Mononuclear cell (primary cell): ENCODE measurements around the gene TTPAL. TPM values are rescaled to one million over a fixed set of nuclear protein-coding genes. Genes with fewer than 3 reads are reported as not detected.

Experiments used
- H3K27me3 ChIP-seq: 2 replicates; pipeline ENCODE4 v1.6.0; 2011; ENCODE audit warnings: low read length, control low read depth; ENCODE audit not compliant: insufficient read depth
- H3K4me1 ChIP-seq: 2 replicates; pipeline ENCODE4 v1.5.1; 2011; ENCODE audit warnings: mild to moderate bottlenecking, low read length, control low read depth; ENCODE audit not compliant: insufficient read depth
- H3K4me3 ChIP-seq: 2 replicates; pipeline ENCODE4 v1.5.1; 2011; ENCODE audit warnings: mild to moderate bottlenecking, low read length, moderate library complexity
- H3K9me3 ChIP-seq: 2 replicates; pipeline ENCODE4 v1.5.1; 2011; ENCODE audit warnings: low read depth, mild to moderate bottlenecking, control low read depth, low read length
- total RNA-seq: library from RNA; depleted of rRNA; stranded (reverse); fragments of >200 nt; gene quantifications from one replicate; pipeline ENCODE4 v1.2.3, GENCODE V29; 2012

Gene TTPAL
- total RNA-seq, 1 donor, result 4.7 TPM

DNA sequence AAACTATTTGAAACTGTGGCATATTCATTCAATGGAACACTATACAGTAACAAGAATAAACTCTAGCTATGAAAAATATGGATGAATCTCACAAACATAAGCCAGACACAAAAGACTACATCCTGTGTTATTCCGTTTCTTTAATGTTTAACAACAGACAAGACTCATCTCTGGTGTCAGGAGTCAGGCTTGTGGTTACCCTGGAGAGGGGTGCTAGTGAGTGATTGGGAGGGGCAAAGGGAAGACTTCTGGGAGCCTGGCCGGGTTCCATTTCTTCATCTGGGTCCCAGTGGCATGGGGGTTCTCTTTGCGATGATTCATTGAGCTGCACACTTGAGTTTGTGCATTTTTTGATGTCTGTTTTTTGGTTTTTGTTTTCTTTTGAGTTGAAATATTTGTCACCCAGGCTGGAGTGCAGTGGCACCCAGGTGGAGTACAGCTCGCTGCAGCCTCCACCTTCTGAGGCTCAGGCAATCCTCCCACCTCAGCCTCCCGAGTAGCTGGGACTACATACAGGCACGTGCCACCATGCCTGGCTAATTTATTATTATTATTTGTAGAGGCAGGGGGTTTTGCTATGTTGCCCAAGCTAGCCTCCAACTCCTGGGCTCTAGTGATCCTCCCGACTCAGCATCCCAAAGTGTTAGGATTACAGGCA lies 21.2 kb upstream of the TTPAL start:
- Histone ChIP-seq H3K4me3 (no peak overlapping the region), H3K27me3 (no peaks in the 10 kb centered on the region), H3K9me3 (no peaks in the 10 kb centered on the region), H3K4me1 (peaks cover 8% of the 10 kb centered on the region)

DNA sequence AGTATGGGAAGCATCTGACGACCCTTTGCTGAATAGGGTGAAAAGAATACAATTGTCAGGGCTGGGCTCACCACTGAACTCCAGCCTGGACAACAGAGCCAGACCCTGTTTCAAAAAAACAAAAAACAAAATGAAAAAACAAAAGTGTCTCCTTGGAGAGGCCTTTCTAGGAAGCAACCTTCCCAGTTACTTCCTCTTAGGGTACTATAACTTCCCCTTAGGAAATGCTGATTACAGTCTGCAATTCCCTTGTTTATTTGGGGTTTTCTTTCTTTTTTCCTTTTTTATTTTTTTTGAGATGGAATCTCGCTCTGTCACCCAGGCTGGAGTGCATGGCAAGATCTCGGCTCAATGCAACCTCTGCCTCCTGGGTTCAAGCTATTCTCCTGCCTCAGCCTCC lies 20.5 kb upstream of the TTPAL start:
- Histone ChIP-seq H3K27me3 (no peaks in the 10 kb centered on the region), H3K4me1 (peaks cover 8% of the 10 kb centered on the region), H3K9me3 (no peaks in the 10 kb centered on the region), H3K4me3 (no peak overlapping the region)

DNA sequence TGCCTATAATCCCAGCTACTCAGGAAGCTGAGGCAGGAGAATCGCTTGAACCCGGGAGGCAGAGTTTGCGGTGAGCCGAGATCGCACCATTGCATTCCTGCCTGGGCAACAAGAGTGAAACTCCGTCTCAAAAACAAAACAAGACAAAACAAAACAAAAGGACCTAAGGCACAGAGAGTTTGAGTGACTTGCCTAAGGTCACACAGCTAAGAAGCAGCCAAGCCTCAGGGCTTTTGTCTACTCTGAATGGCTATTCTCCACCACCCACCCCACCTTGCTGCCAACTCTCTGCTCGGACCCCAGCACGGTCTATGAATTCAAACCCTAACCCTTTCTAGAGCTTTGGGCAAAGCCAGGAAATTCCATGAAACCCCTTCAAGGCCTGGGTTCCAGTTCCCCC lies 19.1 kb upstream of the TTPAL start:
- Histone ChIP-seq H3K4me3 (no peak overlapping the region), H3K4me1 (peaks cover 8% of the 10 kb centered on the region), H3K9me3 (no peaks in the 10 kb centered on the region)

DNA sequence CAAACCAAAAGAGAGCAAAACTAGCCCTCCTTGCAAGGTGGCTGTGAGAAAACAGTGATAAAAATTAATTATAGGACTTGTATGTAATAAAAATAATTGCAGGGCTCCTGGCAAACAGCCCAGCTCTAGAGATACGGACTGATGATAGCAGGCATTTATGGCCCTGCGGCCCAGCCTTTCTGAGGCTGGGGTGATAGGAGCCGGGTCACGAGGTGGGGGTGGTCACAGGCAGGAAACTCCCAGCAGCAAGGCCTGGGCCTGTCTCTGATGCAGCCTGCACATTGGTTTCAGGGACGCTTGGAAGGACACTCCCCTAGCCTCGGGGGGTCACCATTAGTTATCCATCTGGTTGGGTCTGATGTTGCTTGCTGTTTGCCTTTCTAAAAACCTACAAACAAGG lies 18.7 kb upstream of the TTPAL start:
- H3K9me3 ChIP-seq, result no peaks in the 10 kb centered on the region
- no peak overlapping the region for H3K4me3 ChIP-seq
- no peaks in the 10 kb centered on the region for H3K27me3 ChIP-seq

More for the DNA sequence above, 19.1 kb upstream of the TTPAL start:
- H3K27me3 ChIP-seq, result no peaks in the 10 kb centered on the region

DNA sequence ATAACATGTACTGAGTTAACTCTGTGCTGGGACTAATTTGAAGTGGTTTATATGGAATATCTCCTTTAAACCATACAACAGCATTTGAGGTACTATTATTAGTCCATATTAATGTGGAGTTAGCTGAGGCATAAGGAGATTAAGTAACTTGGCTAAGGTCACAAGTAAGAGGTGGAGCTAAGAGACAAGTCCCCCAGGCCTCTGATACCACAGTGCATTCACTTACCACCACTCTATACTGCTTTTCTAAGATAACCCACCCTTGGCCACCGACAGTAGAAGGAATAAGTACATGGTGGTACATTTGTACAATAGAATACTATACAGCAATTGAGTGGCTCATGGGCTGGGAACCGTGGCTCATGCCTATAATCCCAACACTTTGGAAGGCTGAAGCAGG lies 16.4 kb upstream of the TTPAL start:
- Histone ChIP-seq H3K4me1 (peaks cover 8% of the 10 kb centered on the region), H3K27me3 (no peaks in the 10 kb centered on the region), H3K4me3 (no peak overlapping the region), H3K9me3 (no peaks in the 10 kb centered on the region)

More for the DNA sequence above, 18.7 kb upstream of the TTPAL start:
- peaks cover 8% of the 10 kb centered on the region for H3K4me1 ChIP-seq

DNA sequence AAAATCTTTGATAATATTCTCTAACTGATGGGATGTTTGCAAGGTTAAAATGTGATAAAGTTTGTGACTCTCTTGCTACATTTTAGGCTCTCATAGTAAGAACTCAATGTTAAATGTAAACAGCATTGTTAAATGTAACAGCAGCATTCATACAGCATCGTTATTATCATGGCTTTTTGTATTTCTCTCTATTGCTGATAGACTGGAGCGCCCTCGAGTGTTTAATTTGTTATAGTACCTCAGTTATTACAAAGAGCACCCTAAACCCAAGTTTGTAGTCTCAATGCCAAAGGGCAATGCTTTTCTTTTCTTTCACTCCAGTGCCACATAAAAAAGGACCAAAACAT lies 14.9 kb upstream of the TTPAL start:
- Histone ChIP-seq H3K9me3 (no peaks in the 10 kb centered on the region), H3K27me3 (no peaks in the 10 kb centered on the region), H3K4me3 (no peak overlapping the region), H3K4me1 (no peaks in the 10 kb centered on the region)

DNA sequence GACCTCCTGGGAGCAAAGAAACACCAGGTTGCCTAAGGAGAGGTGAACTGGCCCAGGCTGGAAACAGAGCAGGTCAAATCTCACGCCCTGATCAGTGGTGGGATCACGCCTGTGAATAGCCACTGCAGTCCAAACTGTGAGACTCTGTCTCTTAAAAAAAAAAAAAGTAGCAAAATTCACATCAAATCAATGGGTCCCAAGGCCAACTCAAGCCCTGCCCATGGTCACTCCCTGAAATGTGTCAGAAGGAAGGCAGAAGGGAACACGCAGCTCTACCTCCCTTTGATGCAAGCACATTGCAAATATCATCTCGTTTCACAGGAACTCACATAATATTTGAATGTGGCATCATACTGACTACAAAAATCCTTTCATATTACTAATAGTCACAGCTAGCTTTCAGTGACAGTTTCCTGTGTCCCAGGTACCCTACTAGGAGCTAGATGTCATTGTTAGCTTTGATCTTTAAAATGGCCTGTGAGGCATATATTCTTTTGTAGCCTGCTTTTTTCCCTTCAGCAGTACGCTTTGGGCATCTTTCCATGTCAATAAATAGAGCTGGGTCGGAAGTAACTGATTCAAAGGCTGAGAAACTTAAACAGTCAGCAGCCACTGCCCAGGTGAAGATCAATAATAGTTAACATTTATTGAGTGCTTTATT lies 14.4 kb upstream of the TTPAL start:
- no peaks in the 10 kb centered on the region for H3K4me1 ChIP-seq
- H3K27me3 ChIP-seq, result no peaks in the 10 kb centered on the region

DNA sequence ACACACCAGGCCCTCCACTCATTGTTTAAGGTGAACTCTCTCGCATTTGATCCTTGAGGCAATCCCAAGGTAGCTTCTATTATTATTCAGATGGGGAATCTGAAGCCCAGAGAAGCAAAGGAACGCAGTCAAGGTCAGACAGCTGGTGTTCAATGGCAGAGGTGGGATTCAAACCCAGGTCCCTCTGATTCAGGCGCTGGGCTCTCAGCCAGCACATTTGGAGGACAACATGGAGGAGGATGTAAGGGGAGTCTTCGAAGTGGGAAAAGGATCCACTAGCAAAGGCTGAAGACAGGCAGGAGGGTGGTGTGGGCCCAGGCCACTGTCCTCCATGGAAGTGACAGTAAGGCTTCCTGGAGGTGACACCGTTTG lies 13.9 kb upstream of the TTPAL start:
- Histone ChIP-seq H3K4me1 (no peaks in the 10 kb centered on the region), H3K4me3 (no peak overlapping the region), H3K9me3 (no peaks in the 10 kb centered on the region), H3K27me3 (no peaks in the 10 kb centered on the region)

More for the DNA sequence above, 14.4 kb upstream of the TTPAL start:
- Histone ChIP-seq H3K9me3 (no peaks in the 10 kb centered on the region), H3K4me3 (no peak overlapping the region)

DNA sequence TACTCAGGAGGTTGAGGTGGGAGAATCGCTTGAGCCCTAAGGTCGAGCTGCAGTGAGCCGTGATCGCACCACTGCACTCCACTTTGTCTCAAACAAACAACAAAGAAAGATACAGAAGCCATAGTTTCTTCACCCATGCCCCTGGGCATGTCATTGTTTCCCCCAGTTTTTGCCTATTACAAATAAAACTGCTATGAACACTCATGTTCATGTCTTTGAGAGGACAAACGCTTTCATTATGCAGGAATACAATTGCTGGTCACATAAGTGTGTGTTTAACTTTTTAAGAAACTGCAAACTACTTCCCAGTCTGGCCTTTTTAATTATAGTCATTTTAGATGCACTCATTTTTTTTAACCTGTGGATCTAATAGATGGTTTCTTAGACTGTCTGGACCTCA lies 12.2 kb upstream of the TTPAL start:
- H3K4me3 ChIP-seq, result no peak overlapping the region
- no peaks in the 10 kb centered on the region for H3K9me3 ChIP-seq
- H3K27me3 ChIP-seq, result no peaks in the 10 kb centered on the region
- no peaks in the 10 kb centered on the region for H3K4me1 ChIP-seq

DNA sequence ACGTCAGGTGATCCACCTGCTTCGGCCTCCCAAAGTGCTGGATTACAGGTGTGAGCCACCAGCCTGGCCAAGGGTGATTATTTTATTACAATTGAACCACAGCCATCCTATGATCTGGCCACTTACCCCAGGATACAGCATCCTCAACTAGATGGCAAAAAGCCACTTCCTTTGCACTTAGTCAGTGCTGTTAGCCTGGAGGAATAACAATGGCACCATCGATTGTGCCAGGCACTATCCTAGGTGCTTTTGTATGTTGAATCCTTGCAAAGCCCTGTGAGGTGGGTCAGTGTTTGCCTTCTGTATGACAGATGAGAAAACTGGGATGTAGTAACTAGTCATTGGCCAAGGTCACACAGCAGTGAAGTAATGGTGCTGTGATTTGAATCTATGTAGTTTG lies 11.2 kb upstream of the TTPAL start:
- Histone ChIP-seq H3K4me3 (no peak overlapping the region), H3K9me3 (no peaks in the 10 kb centered on the region), H3K27me3 (no peaks in the 10 kb centered on the region), H3K4me1 (no peaks in the 10 kb centered on the region)

DNA sequence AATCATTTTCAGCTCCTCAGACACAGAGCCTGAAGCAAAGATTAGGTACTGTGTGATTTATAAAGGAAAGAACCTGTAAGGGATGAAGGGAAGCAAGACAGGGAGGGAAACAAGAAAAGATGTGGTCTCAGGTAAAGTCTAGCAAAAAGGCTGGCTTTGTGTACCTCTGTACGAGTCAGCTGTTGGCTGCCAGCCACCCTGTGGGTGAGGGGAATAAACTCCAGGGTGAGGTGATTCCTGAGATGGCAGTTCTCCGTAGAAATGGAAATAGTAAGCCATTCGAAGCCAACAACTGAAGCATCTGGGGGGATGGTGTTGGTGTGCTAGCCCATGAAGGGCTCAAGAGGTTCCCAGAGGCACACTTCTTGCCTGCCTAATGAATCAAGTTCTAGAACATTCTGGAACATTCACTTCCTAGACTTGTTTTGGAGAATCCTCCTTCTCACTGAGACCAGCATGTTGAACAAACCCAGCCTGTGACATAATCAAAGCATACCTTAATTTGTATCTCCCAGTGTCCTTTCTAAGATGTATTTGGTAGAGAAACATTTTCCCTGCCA lies 10.6 kb upstream of the TTPAL start:
- H3K4me3 ChIP-seq, result no peak overlapping the region
- no peaks in the 10 kb centered on the region for H3K4me1 ChIP-seq
- H3K9me3 ChIP-seq, result no peaks in the 10 kb centered on the region
- H3K27me3 ChIP-seq, result no peaks in the 10 kb centered on the region

DNA sequence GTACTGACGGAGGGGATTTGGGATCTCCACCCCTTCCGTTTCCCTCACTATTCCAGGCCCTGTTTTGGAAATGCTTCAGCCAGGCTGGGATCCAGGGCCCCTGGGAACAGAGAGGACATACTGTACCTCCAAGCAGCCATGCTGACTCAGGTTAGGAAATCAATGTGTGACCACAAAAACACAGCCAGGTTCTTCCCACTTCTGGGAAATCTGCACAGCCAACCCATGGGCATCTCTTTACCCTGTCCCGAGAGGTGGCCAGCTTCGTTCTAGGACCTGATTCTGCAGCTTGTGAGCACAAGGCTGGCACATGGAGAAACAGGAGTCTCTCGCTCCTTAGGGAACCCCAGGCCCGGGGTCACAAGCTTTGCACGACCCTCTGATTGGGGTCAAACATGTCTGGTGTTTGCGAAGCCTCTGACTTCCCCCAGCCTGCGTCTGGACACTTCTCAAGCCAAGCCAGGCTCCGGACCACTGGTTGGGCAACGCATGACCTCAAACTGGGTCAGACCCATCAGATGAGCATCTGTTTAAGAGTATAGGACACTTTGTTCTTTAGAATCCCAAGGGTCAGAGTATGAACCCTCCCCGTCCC lies 8.3 kb upstream of the TTPAL start:
- H3K27me3 ChIP-seq, result no peaks in the 10 kb centered on the region

DNA sequence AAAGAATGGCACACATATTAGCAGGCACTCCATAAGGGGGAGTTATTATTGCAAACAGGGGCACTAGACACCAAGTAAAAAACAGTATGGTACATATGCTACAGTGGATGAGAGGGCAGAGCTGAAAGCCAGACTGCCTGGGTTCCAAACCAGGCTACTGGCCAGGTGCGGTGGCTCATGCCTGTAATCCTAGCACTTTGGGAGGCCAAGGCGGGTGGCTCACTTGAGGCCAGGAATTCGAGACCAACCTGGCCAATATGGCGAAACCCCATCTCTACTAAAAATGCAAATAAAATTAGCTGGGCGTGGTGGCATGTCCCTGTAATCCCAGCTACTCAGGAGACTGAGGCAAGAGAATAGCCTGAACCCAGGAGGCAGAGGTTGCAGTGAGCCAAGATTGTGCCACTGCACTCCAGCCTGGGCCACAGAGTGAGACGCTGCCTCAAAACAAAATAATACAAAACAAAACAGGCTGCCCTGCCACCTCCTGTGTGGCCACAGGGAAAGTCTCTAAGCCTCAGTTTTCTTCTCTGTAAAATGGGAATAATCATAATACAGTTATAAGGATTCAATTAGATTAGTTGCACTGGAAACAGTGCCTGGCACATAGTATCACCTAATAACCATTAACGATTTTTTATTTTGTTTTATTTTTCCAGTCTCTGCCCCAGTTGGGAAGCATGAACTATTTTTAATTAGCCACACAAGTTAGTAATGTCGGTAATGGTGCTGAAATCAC lies 7.5 kb upstream of the TTPAL start:
- Histone ChIP-seq H3K4me1 (no peaks in the 10 kb centered on the region), H3K9me3 (no peaks in the 10 kb centered on the region), H3K27me3 (no peaks in the 10 kb centered on the region), H3K4me3 (no peak overlapping the region)

More for the DNA sequence above, 8.3 kb upstream of the TTPAL start:
- H3K4me3 ChIP-seq, result no peak overlapping the region
- H3K9me3 ChIP-seq, result no peaks in the 10 kb centered on the region
- no peaks in the 10 kb centered on the region for H3K4me1 ChIP-seq

DNA sequence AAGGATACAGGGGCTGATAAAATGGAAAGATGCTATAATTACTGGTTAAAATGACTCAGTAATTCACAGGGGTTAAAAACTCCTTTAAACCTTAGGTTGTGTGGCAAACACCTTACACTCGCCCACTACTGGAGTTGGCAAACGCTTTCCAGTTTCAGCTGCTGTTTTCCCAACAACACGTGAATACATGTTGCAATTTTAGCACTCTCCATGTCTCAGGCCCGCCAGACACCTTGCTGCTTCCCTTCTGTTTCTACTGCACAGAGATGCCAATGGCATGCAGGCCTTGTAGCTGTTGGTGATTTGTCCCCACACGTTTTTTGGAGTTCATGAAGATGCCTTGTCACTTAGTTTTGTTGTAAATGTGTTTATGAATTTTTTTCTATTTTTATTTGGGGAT lies 5.3 kb upstream of the TTPAL start:
- no peak overlapping the region for H3K4me3 ChIP-seq
- no peaks in the 10 kb centered on the region for H3K27me3 ChIP-seq
- H3K9me3 ChIP-seq, result no peaks in the 10 kb centered on the region
- peaks cover 4% of the 10 kb centered on the region for H3K4me1 ChIP-seq

DNA sequence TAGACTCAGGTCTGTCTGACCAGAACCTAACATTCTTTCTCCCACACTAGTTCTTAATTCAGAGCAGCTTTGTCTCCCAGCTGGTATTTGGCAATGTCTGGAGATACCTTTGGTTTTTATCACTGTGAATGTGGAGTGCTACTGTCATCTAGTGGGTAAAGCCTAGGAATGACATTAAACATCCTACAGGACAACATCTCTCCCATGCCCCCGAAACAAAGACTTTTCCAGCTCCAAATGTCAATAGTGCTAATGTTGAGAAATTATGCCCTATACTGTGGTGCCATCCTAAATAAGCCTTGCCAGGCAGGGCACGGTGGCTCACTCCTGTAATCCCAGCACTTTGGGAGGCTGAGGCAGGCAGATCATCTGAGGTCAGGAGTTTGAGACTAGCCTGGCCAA lies 4.2 kb upstream of the TTPAL start:
- H3K27me3 ChIP-seq, result no peaks in the 10 kb centered on the region
- no peaks in the 10 kb centered on the region for H3K9me3 ChIP-seq
- no peak overlapping the region for H3K4me3 ChIP-seq
- H3K4me1 ChIP-seq, result peaks cover 13% of the 10 kb centered on the region
